Neural cell (in vitro differentiated cells): Measurements from ENCODE around the gene PIGQ.

Experiments used
- CTCF ChIP-seq: fragments of 450-650 bp; IDR thresholded peaks from 2 replicates; pipeline ENCODE4 v1.5.1; 2014; ENCODE audit warnings: antibody characterized with exemption, mild to moderate bottlenecking, moderate library complexity; ENCODE audit not compliant: poor library complexity, severe bottlenecking
- EP300 ChIP-seq: fragments of 450-650 bp; conservative IDR thresholded peaks from 2 replicates; pipeline ENCODE4 v1.6.1; 2014; ENCODE audit warnings: antibody characterized with exemption, mild to moderate bottlenecking, moderate library complexity; ENCODE audit not compliant: poor library complexity, severe bottlenecking
- EZH2 ChIP-seq: fragments of 200-600, 300-800 bp; shearing (Covaris generic), sonication (generic); IDR thresholded peaks from 2 replicates; pipeline ENCODE4 v1.6.1; 2014; ENCODE audit warnings: antibody characterized with exemption, low read length, borderline replicate concordance, mild to moderate bottlenecking; ENCODE audit not compliant: insufficient read depth, poor library complexity, severe bottlenecking
- REST ChIP-seq: IDR thresholded peaks from 2 replicates; pipeline ENCODE4 v1.6.1; 2012; ENCODE audit warnings: borderline replicate concordance
- SMC3 ChIP-seq: fragments of 450-650 bp; conservative IDR thresholded peaks from 2 replicates; pipeline ENCODE4 v1.6.1; 2014; ENCODE audit warnings: antibody characterized with exemption, mild to moderate bottlenecking, moderate library complexity; ENCODE audit not compliant: poor library complexity

GRCh38 chr16:525123-525519 lies 44.6 kb upstream of the PIGQ start:
- no peak for TF ChIP-seq CTCF
- no peak for TF ChIP-seq EZH2
- TF ChIP-seq SMC3 = no peak
- no peak for TF ChIP-seq EP300
- no peak for TF ChIP-seq REST
